GM12864 (cell line): Measurements from ENCODE around the gene KANK3.
"Not testable (repeated sequence)": the region's sequence is repeated elsewhere in the genome, so short reads cannot be mapped to it uniquely, and the experiment has no call there.

Source experiments
- DNase-seq: peaks from one replicate; pipeline ENCODE4 v3.0.0-alpha.2; 2011; ENCODE audit warnings: low read depth
- H3K4me3 ChIP-seq: 2 replicates; pipeline ENCODE4 v1.5.1; 2011; ENCODE audit warnings: mild to moderate bottlenecking, low read depth, low read length, control low read depth
- CTCF ChIP-seq: IDR thresholded peaks from 2 replicates; pipeline ENCODE4 v1.5.1; 2011; ENCODE audit warnings: low read depth, mild to moderate bottlenecking, moderate library complexity, low read length, control low read depth, inconsistent platforms; ENCODE audit errors: missing control alignments

KANK3 gene

DNA sequence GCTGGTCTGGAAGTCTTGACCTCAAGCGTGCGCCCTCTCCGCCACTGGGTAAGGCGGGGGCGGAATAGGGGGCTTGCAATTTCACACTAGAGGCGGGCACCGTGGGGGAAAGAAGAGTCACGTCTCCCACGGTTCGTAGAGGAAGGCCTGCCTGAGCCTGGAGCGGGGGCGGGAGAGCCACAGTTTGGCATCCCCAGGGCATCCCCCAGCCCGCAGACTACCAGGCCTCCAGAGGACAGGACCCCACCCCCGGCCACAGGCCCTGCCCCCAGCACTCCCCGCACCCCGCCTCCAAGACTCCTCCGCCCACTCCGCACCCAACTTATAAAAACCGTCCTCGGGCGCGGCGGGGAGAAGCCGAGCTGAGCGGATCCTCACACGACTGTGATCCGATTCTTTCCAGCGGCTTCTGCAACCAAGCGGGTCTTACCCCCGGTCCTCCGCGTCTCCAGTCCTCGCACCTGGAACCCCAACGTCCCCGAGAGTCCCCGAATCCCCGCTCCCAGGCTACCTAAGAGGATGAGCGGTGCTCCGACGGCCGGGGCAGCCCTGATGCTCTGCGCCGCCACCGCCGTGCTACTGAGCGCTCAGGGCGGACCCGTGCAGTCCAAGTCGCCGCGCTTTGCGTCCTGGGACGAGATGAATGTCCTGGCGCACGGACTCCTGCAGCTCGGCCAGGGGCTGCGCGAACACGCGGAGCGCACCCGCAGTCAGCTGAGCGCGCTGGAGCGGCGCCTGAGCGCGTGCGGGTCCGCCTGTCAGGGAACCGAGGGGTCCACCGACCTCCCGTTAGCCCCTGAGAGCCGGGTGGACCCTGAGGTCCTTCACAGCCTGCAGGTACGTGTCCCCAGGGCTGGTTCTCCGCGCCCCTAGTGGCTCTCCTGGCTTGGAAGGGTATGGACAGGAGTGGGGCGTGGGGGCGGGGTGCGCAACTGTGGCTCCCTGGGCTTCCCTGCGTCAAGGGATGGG lies 21.0 kb upstream of the KANK3 start, which contains the start of gene ANGPTL4:
ANGPTL4 (plus strand) TSS at position 353 of the 969 bp plus-strand sequence; CDS start at position 520, 167 bp downstream.
- DNase-seq, result no peak
- H3K4me3 ChIP-seq, result peak within 1 kb of the TSS; percentile 31
- no peak for TF ChIP-seq CTCF

GRCh38 chr19:8361921-8362793 lies 19.1 kb upstream of the KANK3 start:
- no peak overlapping the region for H3K4me3 ChIP-seq
- TF ChIP-seq CTCF, result no peak
- no peak for DNase-seq

DNA sequence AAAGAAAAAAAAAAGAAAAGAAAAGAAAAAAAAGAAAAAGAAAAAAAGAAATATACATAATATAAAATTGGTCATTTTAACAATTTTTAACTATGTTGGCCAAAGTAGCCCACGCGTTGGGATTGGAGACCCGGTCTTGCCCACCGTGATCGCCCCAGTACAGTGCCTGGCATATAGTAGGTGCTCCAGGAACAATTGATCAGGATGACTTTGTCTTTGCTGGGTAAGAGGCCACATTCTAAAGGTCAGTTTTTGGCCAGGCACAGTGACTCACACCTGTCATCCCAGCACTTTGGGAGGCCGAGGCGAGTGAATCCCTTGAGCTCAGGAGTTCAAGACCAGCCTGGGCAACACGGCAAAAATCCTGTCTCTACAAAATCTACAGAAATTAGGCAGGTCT lies 17.1 kb upstream of the KANK3 start:
- no peak overlapping the region for H3K4me3 ChIP-seq
- no peak for DNase-seq
- no peak for TF ChIP-seq CTCF

DNA sequence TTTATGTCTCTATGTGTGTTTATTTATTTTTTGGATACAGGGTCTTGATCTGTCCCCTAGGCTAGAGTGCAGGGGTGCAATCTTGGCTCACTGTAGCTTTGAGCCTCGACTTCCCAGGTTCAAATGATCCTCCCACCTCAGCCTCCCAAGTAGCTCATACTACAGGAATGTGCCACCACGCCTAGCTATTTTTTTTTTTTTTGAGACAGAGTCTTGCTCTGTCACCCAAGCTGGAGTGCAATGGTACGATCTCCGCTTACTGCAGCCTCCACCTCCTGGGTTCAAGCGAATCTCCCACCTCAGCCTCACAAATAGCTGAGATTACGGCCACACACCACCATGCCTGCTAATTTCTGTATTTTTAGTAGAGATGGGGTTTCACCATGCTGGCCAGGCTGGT lies 15.9 kb upstream of the KANK3 start:
- no peak for TF ChIP-seq CTCF
- no peak overlapping the region for H3K4me3 ChIP-seq
- DNase-seq, result no peak

- no peak for DNase-seq
- H3K4me3 ChIP-seq, result no peak overlapping the region
- TF ChIP-seq CTCF, result no peak
Observed at GRCh38 chr19:8357007-8357521, 14.0 kb upstream of the KANK3 start.

GRCh38 chr19:8355631-8356402 lies 12.8 kb upstream of the KANK3 start:
- no peak overlapping the region for H3K4me3 ChIP-seq
- TF ChIP-seq CTCF, result no peak
- DNase-seq, result no peak

- not testable (repeated sequence) for H3K4me3 ChIP-seq, DNase-seq
Observed at GRCh38 chr19:8352845-8353244, 9.8 kb upstream of the KANK3 start.
